ENCODE data around the gene STPG1.

Gene STPG1

DNA sequence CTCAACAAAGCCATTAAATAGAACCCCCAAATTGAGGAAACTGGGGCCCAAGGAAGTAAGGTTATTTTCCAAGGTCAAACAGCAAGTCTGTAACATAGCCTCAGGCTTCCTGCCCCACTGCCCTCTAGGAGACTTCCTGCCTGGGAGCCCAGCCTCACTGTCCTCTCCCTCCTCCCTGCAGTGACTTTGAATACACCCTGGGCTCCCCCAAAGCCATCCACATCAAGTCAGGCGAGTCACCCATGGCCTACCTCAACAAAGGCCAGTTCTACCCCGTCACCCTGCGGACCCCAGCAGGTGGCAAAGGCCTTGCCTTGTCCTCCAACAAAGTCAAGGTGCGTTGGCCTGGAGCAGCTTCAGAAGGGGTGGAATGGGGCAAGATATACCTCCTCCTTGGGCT, 76.1 kb downstream of the STPG1 start:
- no peak for DNase-seq (ENCODE audit: insufficient read length, low spot score)
- no peak for FAIRE-seq
- TF ChIP-seq, protein P1, sequence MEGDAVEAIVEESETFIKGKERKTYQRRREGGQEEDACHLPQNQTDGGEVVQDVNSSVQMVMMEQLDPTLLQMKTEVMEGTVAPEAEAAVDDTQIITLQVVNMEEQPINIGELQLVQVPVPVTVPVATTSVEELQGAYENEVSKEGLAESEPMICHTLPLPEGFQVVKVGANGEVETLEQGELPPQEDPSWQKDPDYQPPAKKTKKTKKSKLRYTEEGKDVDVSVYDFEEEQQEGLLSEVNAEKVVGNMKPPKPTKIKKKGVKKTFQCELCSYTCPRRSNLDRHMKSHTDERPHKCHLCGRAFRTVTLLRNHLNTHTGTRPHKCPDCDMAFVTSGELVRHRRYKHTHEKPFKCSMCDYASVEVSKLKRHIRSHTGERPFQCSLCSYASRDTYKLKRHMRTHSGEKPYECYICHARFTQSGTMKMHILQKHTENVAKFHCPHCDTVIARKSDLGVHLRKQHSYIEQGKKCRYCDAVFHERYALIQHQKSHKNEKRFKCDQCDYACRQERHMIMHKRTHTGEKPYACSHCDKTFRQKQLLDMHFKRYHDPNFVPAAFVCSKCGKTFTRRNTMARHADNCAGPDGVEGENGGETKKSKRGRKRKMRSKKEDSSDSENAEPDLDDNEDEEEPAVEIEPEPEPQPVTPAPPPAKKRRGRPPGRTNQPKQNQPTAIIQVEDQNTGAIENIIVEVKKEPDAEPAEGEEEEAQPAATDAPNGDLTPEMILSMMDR (IDR thresholded peaks at IDR 0.05; ENCODE audit: insufficient read depth, missing control alignments) = no peak

DNA sequence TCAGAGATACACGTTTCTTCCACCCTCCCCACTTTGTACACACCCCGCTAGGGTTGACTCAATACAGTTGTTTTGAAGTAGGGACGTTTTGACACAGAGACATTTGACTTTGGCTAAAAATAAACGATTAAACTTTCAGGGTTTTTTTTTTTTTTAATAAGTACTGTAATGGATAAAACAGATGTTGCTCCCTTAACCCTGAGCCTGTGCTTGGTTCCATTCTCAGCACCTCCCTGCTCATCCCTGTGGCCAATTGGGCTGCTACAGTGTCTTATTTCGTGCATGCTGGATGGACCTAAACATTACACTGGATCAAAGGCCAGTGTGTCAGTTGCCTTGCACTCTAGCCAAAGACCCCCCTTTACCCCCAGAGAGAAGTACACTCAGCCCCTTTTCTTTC, 77.5 kb downstream of the STPG1 start:
- no peak for FAIRE-seq
- DNase-seq (ENCODE audit: insufficient read length, low spot score) = no peak
- TF ChIP-seq, protein P1 (IDR thresholded peaks at IDR 0.05; ENCODE audit: insufficient read depth, missing control alignments) = no peak

DNA sequence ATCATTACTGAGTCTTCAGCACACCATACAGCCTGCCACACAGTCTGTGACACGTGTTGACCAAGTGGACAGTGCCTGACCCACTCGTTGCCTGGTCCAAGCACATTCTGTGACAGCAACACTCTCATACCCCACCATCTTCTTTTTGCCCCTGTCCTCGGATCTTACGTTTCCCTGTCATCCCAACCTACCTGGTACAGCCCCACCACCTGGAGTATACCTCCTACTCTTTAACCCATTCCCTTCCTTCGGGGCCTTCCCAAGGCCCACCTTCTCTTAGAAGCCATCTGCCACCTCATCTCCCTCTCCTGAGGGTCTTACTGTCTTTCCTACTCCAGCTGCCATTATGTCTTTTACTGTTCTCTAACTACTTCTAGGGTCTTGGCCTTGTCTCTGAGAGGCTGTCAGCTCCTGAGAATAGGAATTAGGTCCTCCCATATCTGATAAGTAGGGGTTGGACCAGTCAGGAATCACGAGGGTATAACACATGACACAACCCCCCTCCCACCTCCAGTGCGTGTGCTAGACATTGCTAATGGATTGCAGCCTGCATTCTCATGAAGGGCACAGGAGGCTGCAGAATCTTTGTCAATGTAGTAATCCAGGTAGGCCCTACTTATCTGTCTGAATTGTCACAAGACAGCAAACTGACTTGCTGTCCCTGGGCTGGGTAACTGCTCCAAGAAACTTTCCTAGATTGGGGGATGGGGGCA, 81.5 kb downstream of the STPG1 start:
- TF ChIP-seq, protein P1 (IDR thresholded peaks at IDR 0.05; ENCODE audit: insufficient read depth, missing control alignments) = no peak
- no peak for DNase-seq (ENCODE audit: insufficient read length, low spot score)
- no peak for FAIRE-seq

DNA sequence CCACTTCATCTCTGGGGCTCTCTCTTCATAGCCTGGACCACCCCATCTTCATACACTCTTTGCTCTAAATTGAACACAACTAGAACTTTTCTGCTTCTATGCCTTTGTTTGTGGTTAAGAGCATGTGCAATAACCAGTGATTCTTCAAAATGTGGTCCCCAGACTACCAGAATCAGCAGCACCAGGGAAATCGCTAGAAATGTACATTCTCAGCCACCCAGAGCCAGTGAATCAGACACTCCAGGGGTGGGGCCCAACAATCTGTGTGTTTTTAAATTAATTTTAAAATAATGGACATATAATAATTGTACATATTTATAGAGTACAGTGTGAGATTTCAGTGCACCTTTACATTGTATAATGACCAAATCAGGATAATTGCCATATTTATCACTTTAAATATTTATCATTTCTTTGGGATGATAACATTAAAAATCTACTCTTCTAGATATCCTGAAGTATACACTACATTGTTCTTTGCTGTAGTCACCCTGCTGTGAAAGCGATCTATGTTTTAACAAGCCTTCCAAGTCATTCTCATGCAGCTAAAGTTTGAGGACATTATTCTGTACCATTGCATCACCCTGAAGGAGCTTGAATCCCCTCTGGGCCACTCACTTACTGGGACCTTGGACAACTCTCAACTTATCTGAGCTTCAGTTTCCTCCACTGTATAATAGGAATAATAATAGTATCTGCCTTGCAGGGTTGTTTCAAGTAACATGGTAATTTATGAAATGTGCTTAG, 83.6 kb downstream of the STPG1 start:
- FAIRE-seq = no peak
- DNase-seq (ENCODE audit: insufficient read length, low spot score) = no peak
- TF ChIP-seq, protein P1 (IDR thresholded peaks at IDR 0.05; ENCODE audit: insufficient read depth, missing control alignments) = no peak

DNA sequence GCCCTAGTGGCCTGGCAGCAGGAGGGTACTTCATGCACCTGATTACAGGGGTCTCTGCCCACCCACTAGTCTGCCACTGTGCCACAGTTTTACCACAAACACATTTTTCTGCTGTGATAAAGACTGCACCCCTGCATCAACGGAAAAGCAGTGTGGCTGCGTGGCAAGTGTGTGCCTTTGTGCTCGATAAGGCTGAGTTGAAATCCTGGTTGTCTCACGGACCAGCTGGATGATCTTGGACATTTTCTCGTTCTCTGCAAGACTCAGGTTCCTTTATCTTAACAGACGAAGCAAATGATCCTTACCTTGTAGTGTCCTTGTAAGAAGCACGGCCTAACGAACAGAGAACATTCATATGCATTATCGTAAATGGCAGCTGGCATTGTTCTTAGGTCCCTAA, 84.3 kb downstream of the STPG1 start:
- TF ChIP-seq, protein P1 (IDR thresholded peaks at IDR 0.05; ENCODE audit: insufficient read depth, missing control alignments) = no peak
- no peak for DNase-seq (ENCODE audit: insufficient read length, low spot score)
- FAIRE-seq = no peak

DNA sequence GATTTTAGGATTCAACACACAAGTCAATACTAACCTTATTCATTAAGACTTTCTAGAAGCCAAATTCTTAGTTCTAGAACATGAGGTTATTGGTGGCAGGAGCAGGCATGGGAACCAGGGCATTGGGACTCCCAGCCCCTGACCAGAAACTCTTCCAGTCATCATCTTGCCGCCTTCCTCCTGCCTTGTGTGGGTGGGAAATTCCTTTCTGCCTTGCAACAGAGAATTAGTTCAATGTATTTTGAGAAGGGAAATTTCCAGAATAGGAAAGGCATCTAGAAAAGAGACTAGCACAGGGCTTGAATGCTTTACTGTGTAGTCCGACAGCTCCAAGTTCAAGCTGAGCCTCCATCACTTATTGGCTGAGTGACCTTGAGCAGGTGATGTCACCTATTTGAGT, 85.7 kb downstream of the STPG1 start:
- TF ChIP-seq, protein P1 (IDR thresholded peaks at IDR 0.05; ENCODE audit: insufficient read depth, missing control alignments) = no peak
- DNase-seq (ENCODE audit: insufficient read length, low spot score) = no peak
- FAIRE-seq = no peak

DNA sequence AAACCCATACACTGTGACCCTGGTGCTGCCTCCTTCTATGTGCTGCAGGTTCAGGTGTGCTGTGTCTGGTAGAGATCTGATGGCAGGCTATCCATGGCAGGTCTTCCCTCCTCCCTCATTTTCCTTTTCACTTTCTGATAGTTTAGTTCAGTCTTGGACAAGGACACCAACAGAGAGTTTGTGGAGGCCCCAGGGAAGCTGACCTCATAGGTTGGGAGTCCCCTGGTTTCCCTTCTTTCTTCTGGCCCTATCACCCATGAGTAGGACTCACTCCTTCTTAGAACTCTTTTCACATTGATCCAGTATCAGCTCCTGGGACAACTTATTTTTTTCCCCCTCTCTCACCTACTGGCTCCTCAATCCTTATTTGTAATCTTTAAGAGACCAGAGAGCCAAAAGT, 86.1 kb downstream of the STPG1 start:
- FAIRE-seq (no peak), DNase-seq (ENCODE audit: insufficient read length, low spot score) (no peak)
- TF ChIP-seq, protein P1 (IDR thresholded peaks at IDR 0.05; ENCODE audit: insufficient read depth, missing control alignments) = no peak

All from D721Med (cell line).